ENCODE measurements around the gene BCDIN3D.

The BCDIN3D gene

GRCh38 chr12:49842519-49843352, at the start of gene BCDIN3D:
BCDIN3D (minus strand) TSS chr12:49843106; CDS start chr12:49843087, 19 bp downstream.
- peaks cover 0 to 2% of the 10 kb centered on the region in 2 donors for H3K36me3 ChIP-seq (ENCODE audit: control insufficient read depth in 2 of 2, insufficient read depth in 2 of 2, low read length in 2 of 2)
- H3K27ac ChIP-seq (ENCODE audit: low read length): peak within 1 kb of the TSS; percentile 92
- peaks cover 15% of the 10 kb centered on the region for H3K4me1 ChIP-seq (ENCODE audit: control insufficient read depth, insufficient read depth, low read length)
- H3K27me3 ChIP-seq (ENCODE audit: control insufficient read depth in 1 of 2, insufficient read depth in 2 of 2, low read length in 2 of 2): no peaks in the 10 kb centered on the region
- H3K4me3 ChIP-seq (ENCODE audit: low read length in 2 of 2): peak within 1 kb of the TSS; percentile 73 to 92
- peak within 1 kb of the TSS; percentile 81 to 93 for H3K9ac ChIP-seq (ENCODE audit: low read length in 2 of 2)
- H3K9me3 ChIP-seq (ENCODE audit: control insufficient read depth in 2 of 2, low read length in 2 of 2): no peaks in the 10 kb centered on the region

- H3K4me1 ChIP-seq (ENCODE audit: control insufficient read depth, insufficient read depth, low read length): peaks cover 2% of the 10 kb centered on the region
- no peaks in the 10 kb centered on the region for H3K36me3 ChIP-seq (ENCODE audit: control insufficient read depth in 2 of 2, insufficient read depth in 2 of 2, low read length in 2 of 2)
- H3K27me3 ChIP-seq (ENCODE audit: control insufficient read depth in 1 of 2, insufficient read depth in 2 of 2, low read length in 2 of 2): no peaks in the 10 kb centered on the region
- no peak overlapping the region for H3K4me3 ChIP-seq (ENCODE audit: low read length in 2 of 2)
- no peaks in the 10 kb centered on the region for H3K9me3 ChIP-seq (ENCODE audit: control insufficient read depth in 2 of 2, low read length in 2 of 2)
- no peak overlapping the region for H3K9ac ChIP-seq (ENCODE audit: low read length in 2 of 2)
- H3K27ac ChIP-seq (ENCODE audit: low read length): no peak overlapping the region
Measured at GRCh38 chr12:49892084-49892731, 49.3 kb upstream of the BCDIN3D start.

GRCh38 chr12:49891476-49891875, 48.6 kb upstream of the BCDIN3D start:
- H3K27ac ChIP-seq (ENCODE audit: low read length): no peak overlapping the region
- no peak overlapping the region for H3K9ac ChIP-seq (ENCODE audit: low read length in 2 of 2)
- H3K27me3 ChIP-seq (ENCODE audit: control insufficient read depth in 1 of 2, insufficient read depth in 2 of 2, low read length in 2 of 2): no peaks in the 10 kb centered on the region
- peaks cover 2% of the 10 kb centered on the region for H3K4me1 ChIP-seq (ENCODE audit: control insufficient read depth, insufficient read depth, low read length)
- H3K36me3 ChIP-seq (ENCODE audit: control insufficient read depth in 2 of 2, insufficient read depth in 2 of 2, low read length in 2 of 2): no peaks in the 10 kb centered on the region
- no peaks in the 10 kb centered on the region for H3K9me3 ChIP-seq (ENCODE audit: control insufficient read depth in 2 of 2, low read length in 2 of 2)
- H3K4me3 ChIP-seq (ENCODE audit: low read length in 2 of 2): no peak overlapping the region

GRCh38 chr12:49891012-49891411, 48.1 kb upstream of the BCDIN3D start:
- no peak overlapping the region for H3K27ac ChIP-seq (ENCODE audit: low read length)
- peaks cover 2% of the 10 kb centered on the region for H3K4me1 ChIP-seq (ENCODE audit: control insufficient read depth, insufficient read depth, low read length)
- H3K36me3 ChIP-seq (ENCODE audit: control insufficient read depth in 2 of 2, insufficient read depth in 2 of 2, low read length in 2 of 2): no peaks in the 10 kb centered on the region
- H3K27me3 ChIP-seq (ENCODE audit: control insufficient read depth in 1 of 2, insufficient read depth in 2 of 2, low read length in 2 of 2): no peaks in the 10 kb centered on the region
- no peak overlapping the region for H3K9ac ChIP-seq (ENCODE audit: low read length in 2 of 2)
- no peaks in the 10 kb centered on the region for H3K9me3 ChIP-seq (ENCODE audit: control insufficient read depth in 2 of 2, low read length in 2 of 2)
- H3K4me3 ChIP-seq (ENCODE audit: low read length in 2 of 2): no peak overlapping the region

- Histone ChIP-seq H3K27ac (ENCODE audit: low read length) (no peak overlapping the region), H3K36me3 (ENCODE audit: control insufficient read depth in 2 of 2, insufficient read depth in 2 of 2, low read length in 2 of 2) (no peaks in the 10 kb centered on the region), H3K9ac (ENCODE audit: low read length in 2 of 2) (no peak overlapping the region), H3K4me1 (ENCODE audit: control insufficient read depth, insufficient read depth, low read length) (peaks cover 2% of the 10 kb centered on the region), H3K9me3 (ENCODE audit: control insufficient read depth in 2 of 2, low read length in 2 of 2) (no peaks in the 10 kb centered on the region), H3K27me3 (ENCODE audit: control insufficient read depth in 1 of 2, insufficient read depth in 2 of 2, low read length in 2 of 2) (no peaks in the 10 kb centered on the region), H3K4me3 (ENCODE audit: low read length in 2 of 2) (no peak overlapping the region)
Measured at GRCh38 chr12:49890096-49890461, 47.2 kb upstream of the BCDIN3D start.

GRCh38 chr12:49889361-49890095, 46.6 kb upstream of the BCDIN3D start:
- peaks cover 2% of the 10 kb centered on the region for H3K4me1 ChIP-seq (ENCODE audit: control insufficient read depth, insufficient read depth, low read length)
- no peaks in the 10 kb centered on the region for H3K36me3 ChIP-seq (ENCODE audit: control insufficient read depth in 2 of 2, insufficient read depth in 2 of 2, low read length in 2 of 2)
- no peaks in the 10 kb centered on the region for H3K9me3 ChIP-seq (ENCODE audit: control insufficient read depth in 2 of 2, low read length in 2 of 2)
- no peak overlapping the region for H3K27ac ChIP-seq (ENCODE audit: low read length)
- no peak overlapping the region for H3K9ac ChIP-seq (ENCODE audit: low read length in 2 of 2)
- H3K27me3 ChIP-seq (ENCODE audit: control insufficient read depth in 1 of 2, insufficient read depth in 2 of 2, low read length in 2 of 2): no peaks in the 10 kb centered on the region
- H3K4me3 ChIP-seq (ENCODE audit: low read length in 2 of 2): no peak overlapping the region

GRCh38 chr12:49888461-49889151, 45.7 kb upstream of the BCDIN3D start:
- no peak overlapping the region for H3K4me3 ChIP-seq (ENCODE audit: low read length in 2 of 2)
- peaks cover 0 to 2% of the 10 kb centered on the region in 2 donors for H3K27me3 ChIP-seq (ENCODE audit: control insufficient read depth in 1 of 2, insufficient read depth in 2 of 2, low read length in 2 of 2)
- H3K27ac ChIP-seq (ENCODE audit: low read length): no peak overlapping the region
- peaks cover 2% of the 10 kb centered on the region for H3K4me1 ChIP-seq (ENCODE audit: control insufficient read depth, insufficient read depth, low read length)
- H3K9ac ChIP-seq (ENCODE audit: low read length in 2 of 2): no peak overlapping the region
- no peaks in the 10 kb centered on the region for H3K9me3 ChIP-seq (ENCODE audit: control insufficient read depth in 2 of 2, low read length in 2 of 2)
- no peaks in the 10 kb centered on the region for H3K36me3 ChIP-seq (ENCODE audit: control insufficient read depth in 2 of 2, insufficient read depth in 2 of 2, low read length in 2 of 2)

GRCh38 chr12:49887536-49888401, 44.9 kb upstream of the BCDIN3D start:
- no peak overlapping the region for H3K27ac ChIP-seq (ENCODE audit: low read length)
- H3K4me1 ChIP-seq (ENCODE audit: control insufficient read depth, insufficient read depth, low read length): peaks cover 2% of the 10 kb centered on the region
- H3K9ac ChIP-seq (ENCODE audit: low read length in 2 of 2): no peak overlapping the region
- H3K9me3 ChIP-seq (ENCODE audit: control insufficient read depth in 2 of 2, low read length in 2 of 2): no peaks in the 10 kb centered on the region
- no peaks in the 10 kb centered on the region for H3K36me3 ChIP-seq (ENCODE audit: control insufficient read depth in 2 of 2, insufficient read depth in 2 of 2, low read length in 2 of 2)
- no peak overlapping the region for H3K4me3 ChIP-seq (ENCODE audit: low read length in 2 of 2)
- H3K27me3 ChIP-seq (ENCODE audit: control insufficient read depth in 1 of 2, insufficient read depth in 2 of 2, low read length in 2 of 2): peaks cover 0 to 2% of the 10 kb centered on the region in 2 donors

- H3K9ac ChIP-seq (ENCODE audit: low read length in 2 of 2): no peak overlapping the region
- H3K9me3 ChIP-seq (ENCODE audit: control insufficient read depth in 2 of 2, low read length in 2 of 2): no peaks in the 10 kb centered on the region
- no peaks in the 10 kb centered on the region for H3K36me3 ChIP-seq (ENCODE audit: control insufficient read depth in 2 of 2, insufficient read depth in 2 of 2, low read length in 2 of 2)
- no peak overlapping the region for H3K27ac ChIP-seq (ENCODE audit: low read length)
- peaks cover 2% of the 10 kb centered on the region for H3K4me1 ChIP-seq (ENCODE audit: control insufficient read depth, insufficient read depth, low read length)
- H3K27me3 ChIP-seq (ENCODE audit: control insufficient read depth in 1 of 2, insufficient read depth in 2 of 2, low read length in 2 of 2): peaks cover 0 to 2% of the 10 kb centered on the region in 2 donors
- no peak overlapping the region for H3K4me3 ChIP-seq (ENCODE audit: low read length in 2 of 2)
Measured at GRCh38 chr12:49887091-49887490, 44.2 kb upstream of the BCDIN3D start.

All from stomach smooth muscle (tissue), 2 donors.